GM19455 (cell line): ENCODE results near the gene TAF10.

Source experiments
- ATAC-seq: cut with Tn5 transposase; IDR thresholded peaks from one replicate; pipeline ENCODE4 v1.9.1; 2021; ENCODE audit not compliant: unreplicated experiment

TAF10 gene

GRCh38 chr11:6640985-6641701 lies 29.1 kb upstream of the TAF10 start:
- ATAC-seq, result no peak

GRCh38 chr11:6640036-6640984 lies 28.3 kb upstream of the TAF10 start:
- no peak for ATAC-seq

GRCh38 chr11:6638429-6638828 lies 26.4 kb upstream of the TAF10 start:
- no peak for ATAC-seq

GRCh38 chr11:6637871-6638270 lies 25.9 kb upstream of the TAF10 start:
- ATAC-seq, result no peak

DNA sequence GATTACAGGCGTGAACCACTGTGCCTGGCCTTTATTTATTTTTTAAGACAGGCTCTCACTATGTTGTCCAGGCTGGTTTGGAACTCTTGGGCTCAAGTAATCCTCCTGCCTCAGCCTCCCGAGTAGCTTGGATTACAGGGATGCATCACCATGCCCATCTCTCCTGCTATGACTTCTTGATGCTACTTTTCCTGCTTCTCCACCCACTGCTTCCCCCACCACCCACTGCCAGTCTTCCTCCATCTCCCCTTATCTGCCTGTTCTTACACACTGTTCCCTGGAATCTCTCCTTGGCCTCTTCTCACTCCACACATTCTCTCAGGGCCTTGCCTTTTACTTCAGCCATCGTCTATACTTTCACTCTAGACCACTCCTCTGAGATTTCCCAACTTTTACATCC lies 24.5 kb upstream of the TAF10 start:
- no peak for ATAC-seq

GRCh38 chr11:6635082-6635932 lies 23.3 kb upstream of the TAF10 start:
- ATAC-seq, result no peak

DNA sequence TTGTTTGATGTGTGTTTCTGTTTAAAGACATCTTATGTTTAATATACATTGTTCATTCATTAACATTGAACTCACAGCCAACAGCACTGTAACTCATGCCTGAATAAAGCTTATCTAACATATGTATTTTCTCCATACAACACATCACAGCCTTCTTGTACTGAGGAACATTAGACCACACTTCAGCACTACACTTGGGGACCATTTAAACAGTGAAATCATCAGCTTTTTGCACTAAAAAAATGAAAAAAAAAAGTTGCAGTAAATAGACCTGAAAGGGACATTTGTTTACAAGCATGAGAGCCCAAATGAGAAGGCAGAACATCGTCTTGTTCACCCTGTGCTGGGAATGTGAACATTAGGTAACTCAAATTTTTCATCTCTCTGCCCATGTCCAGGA lies 22.5 kb upstream of the TAF10 start:
- ATAC-seq, result no peak

DNA sequence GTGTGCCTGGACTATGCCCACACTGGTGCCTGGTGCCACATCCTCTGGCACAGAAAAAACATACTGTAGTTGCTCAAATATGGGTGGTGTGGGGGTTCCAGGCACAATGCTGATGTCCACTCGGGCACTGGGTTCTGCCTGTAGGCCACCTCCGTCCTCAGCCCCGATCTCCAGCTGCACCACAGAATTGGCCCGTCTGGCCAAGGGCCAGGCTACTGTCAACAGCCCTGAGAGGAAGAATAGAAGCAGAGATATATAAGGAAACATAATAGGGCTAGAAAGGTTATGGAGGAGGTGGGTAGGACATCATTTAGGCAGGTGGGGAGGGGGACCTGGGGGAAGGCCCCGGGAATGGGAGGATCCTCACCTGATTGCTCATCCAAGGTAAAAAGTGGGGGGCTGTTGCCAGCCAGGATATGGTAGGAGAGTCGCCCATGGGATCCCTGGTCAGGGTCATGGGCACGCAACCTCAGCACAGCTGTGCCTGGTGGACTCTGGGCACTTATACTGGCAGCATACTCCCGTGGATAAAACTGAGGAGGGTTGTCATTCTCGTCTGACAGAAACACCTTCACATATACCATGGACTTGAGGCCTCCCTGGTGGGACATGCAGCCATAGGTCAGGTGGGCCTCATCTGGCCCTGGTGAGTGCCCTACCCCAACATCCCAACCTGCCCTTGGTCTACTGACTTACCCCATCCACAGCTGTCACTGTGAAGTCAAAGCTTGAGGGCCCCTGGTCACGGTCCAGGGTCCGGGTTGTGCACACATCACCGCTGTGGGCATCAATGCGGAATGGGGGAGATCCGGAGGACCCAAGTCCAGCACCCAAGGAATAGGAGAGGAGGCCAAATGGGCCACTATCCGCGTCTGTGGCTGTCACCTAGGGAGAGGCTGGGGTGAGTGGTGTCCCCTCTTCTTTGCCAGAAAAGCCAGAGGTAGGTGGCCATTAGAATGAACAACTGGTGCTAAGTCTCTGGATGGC lies 21.7 kb upstream of the TAF10 start:
- no peak for ATAC-seq

- ATAC-seq, result no peak
Observed at GRCh38 chr11:6632116-6633073, 20.4 kb upstream of the TAF10 start.

- no peak for ATAC-seq
Observed at GRCh38 chr11:6631361-6631890, 19.4 kb upstream of the TAF10 start.

DNA sequence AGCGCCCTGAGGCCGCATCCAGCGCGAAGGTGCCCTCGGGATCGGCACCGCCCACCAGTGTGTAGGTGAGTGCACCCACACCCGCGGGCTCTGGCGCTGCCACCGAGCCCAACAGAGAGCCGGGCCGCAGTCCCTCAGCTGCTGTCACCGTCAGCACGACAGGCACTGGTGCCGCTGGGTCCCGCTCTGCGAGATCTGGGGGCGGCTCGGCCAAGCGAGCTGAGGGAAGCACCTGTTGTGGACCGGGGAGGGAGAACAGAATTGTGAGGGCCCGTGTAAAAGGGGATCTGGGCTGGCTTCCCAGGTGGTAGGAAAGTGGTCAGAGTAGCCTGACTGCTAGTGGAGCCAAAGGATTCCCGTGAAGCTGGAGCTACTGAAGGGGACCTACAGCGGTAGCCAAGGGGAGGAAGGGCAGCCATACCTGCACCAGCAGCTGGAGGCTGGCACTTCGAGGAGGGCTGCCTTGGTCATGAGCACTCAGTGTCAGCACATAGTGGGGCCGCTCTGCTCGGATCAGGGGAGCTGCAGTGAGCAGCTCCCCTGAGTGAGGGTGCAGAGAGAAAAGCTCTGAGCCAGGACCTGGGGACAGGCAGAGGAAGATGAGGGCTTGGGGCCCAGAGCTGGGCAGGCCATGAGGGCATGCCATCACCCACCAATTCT lies 18.7 kb upstream of the TAF10 start:
- ATAC-seq, result no peak

DNA sequence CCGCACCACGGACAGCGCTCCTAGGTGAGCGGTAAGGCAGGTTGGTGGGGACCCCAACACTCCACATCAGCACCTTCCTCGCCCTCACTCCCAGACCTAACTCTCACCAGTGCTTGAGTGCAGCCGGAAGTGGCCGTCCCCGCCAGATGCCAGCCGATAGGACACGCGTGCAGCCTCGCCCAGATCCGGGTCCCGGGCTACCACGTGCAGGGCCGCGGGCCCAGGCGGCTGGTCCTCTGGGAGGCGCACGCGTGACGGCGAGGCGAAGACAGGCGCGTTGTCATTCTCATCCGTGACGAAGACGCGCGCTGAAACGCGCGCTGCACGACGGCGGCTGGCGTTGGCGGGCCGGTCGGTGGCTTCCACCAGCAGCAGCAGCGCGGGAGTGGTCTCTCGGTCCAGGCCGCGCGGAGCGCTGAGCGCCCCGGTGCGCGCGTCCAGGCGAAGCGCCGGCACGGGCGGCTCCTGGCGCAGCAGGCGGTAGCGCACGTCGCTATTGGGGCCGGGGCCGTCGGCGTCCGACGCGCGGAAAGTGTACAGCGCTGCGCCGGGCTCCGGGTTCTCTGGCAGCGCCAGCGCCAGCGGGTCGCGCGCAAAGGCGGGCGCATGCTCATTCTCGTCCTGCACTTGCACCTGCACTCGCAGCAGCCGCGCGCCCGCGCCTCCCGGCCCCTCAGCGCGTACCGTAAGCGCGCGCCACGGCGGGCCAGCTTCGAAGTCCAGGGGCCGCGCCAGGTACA lies 18.0 kb upstream of the TAF10 start:
- ATAC-seq, result no peak

DNA sequence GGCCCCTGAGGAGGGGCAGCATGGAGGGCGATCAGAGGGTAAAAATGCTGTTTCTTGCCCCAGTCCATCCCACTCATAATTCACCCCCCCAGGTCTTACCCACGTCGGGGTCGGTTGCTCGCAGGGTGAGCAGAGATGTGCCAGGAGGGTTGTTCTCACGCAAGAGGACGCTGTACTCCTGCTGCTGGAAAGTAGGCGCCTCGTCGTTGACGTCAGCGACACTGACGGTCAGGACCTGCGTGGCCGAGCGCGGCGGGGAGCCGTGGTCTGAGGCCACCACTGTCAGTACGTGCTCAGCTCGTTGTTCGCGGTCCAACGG lies 17.5 kb upstream of the TAF10 start:
- ATAC-seq, result no peak

DNA sequence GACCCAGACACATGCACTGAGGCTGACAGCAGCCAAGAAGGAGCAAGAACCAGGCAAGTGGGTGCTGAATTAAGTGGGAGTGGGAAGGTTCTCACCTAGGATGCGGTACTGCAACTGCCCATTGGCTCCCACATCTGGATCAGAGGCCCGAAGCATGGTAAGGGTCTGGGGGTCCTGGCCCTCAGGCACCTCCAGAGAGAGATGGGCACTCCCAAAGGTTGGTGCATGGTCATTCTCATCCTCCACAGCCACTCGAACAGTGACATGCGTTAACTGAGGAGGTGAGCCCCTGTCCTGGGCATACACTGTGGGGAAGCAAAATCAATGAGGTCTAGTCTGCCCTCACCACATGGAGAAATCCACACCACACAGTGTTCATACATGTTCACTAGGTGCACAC lies 16.5 kb upstream of the TAF10 start:
- no peak for ATAC-seq

DNA sequence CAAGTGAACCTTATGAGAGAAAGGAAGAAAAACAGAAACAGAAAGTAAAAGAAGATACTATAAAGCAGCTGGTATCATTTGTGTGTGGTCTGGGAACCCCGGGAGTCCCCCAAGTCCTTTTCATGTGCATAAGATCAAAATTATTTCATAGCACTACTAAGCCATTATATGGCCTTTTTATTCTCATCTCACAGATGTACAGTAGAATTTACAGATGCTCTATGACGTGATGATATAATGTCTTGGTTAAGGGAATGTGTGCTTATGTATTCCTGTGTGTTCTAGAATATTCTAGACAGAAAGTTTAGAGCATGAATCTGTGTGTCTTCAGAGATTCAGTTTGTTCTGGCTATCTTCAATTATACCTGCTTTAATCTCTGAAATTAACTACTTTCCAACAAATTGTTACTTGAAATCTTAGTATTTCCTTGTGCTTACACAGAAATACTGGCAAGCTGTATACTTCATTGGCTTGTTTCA lies 15.8 kb upstream of the TAF10 start:
- ATAC-seq, result peak; percentile 69

GRCh38 chr11:6626971-6627761 lies 15.2 kb upstream of the TAF10 start:
- no peak for ATAC-seq
